NCI-H82 treated with DMSO at 0.1 percent for 48 hours (cell line): ENCODE measurements around the gene RARS2.
"Not testable (repeated sequence)": the region's sequence is repeated elsewhere in the genome, so short reads cannot be mapped to it uniquely, and the experiment has no call there.

Source experiments
- DNase-seq: peaks from one replicate; lab custom pipeline; 2025; ENCODE audit not compliant: unreplicated experiment; lab: John Stamatoyannopoulos, UW

RARS2 gene

DNA sequence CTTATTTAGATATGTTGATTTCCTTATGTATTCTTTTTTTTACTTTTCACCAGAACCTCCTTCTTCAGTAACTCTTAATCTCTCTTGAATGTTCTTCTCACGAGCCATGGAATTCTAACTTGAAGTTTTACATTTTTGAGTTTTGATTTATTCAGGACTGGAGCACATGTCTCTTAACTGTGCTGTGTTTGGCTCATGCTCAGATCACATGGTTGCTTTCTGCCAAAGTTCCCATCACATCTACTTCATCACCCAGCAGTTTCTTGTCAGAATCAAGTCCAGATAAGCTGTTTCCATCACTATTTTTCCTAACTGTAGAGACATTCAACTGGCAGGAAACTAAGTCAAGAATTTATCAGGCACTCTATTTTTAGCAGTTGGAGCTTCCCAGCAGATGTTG, 85.3 kb downstream of the RARS2 start:
- no peak for DNase-seq

DNA sequence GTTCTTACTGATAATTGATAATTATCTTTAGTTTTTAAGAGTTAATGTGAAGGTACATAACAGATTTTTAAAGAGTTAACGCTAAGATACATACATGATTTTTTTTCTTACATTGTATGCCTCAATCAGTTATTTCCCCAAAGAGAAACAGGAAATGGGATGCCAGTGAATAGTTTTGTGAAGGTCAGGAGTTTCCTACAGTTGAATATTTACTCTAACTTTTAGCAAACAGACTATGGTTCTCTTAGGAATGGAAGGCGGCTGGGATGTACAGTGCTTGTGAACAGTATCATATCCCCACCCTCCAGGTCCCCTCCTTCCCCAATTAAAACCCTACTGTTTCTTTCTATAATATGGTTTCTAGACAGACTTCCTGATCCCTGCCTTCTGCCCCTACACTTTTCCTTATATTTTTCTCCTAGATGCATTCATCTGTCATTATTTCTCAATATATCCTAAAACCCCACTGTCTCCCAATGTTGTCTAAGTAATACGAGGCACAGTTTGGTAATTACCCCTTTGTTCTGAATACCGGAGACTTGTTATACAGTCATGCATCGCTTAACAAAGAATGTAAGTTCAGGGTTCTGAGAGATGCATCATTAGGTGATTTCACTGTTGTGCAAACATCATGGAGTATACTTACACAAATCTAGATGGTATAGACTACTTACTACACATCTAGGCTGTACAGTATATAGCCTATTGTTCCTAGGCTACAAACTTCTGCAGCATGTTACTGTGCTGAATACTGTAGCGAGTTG, 87.8 kb downstream of the RARS2 start:
- no peak for DNase-seq

DNA sequence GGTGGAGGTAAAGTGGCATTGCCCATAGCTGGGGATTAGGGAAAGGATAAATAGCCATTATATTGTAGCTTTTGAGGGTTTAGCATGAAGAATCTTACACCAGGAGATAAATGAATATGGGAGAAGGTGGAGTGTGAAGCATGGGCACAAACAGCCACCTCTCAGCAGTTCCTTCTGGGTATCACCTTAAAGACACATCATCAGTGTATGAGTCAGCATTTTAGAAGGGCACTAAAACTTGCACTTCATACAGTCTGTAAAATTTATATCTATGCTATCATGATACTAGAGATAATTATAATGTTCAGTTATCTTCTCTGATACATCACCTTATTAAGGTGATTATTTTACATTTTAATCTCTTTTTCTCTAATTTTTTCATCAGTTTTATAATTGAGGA, 91.7 kb downstream of the RARS2 start:
- DNase-seq, result no peak

DNA sequence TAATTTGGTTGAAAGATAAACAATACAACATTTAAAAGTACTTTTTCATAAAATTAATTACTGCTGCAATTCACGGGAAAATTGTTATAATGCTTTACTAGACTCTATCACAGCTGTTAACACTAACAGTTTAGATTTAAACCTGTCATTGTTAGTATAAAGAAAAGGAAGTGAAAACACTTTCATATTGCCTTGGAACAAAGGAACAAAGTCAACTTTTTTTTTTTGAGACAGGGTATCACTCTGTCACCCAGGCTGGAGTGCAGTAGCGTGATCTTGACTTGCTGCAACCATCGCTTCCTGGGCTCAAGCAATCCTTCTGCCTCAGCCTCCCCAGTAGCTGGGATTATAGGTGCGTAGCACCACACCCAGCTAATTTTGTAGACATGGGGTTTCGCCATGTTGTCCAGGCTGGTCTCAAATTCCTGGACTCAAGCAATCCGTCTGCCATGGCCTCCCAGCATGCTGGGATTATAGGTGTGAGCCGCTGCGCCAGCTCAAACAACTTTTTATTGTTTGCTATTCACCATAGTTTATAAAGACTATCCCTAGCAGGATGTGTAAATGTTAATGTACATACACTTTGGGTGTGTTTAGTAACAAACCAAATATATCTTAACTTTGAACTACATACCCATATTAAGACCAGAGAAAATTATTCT, 94.9 kb downstream of the RARS2 start:
- no peak for DNase-seq

DNA sequence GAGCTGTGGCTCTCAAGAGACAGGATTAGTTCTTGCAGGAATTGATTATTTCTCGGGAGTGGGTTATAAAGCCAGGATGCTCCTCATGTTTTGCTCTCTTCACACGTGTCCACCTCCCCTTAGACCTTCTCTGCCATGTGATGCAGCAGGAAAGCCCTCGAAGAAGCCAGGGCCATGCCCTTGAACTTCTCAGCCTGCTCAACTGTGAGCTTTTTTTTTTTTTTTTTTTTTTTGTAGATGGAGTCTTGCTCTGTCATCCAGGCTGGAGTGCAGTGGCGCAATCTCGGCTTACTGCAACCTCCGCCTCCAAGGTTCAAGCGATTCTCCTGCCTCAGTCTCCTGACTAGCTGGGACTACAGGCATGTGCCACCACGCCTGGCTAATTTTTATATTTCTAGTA, 100.5 kb downstream of the RARS2 start:
- not testable (repeated sequence) for DNase-seq

DNA sequence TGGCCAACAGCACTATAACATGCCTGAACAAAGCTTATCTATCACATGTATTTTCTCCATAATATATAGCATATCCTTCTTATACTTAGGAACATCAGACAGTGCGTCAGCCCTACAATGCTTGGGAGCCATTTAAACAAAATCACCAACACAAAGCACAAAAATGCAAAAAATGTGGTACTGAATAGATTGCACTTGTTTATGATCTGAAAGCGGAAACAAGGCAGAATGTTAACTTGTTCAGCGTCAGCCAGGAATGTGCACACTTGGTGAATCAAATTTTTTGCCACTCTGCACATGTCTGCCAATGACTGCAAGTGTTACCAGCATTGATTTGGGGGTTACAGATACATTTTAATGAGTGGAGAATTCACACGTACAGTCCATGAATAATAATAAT, 102.2 kb downstream of the RARS2 start:
- no peak for DNase-seq

DNA sequence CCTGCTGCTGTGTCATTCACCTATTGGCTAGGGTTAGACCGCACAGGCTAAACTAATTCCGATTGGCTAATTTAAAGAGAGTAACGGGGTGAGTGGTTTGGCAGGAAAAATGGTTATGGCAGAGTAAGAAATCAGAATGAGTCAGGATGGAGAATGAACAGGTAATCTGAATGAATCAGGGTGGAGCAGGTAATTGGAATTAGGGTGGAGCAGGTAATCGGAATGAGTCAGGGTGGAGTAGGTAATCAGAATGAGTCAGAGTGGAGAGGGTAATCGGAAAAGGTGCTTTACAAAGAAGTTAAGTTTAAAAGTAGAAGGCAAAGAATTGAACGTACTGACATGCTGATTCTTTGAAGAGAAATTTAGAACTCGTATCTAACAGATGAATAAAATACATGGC, 105.3 kb downstream of the RARS2 start:
- no peak for DNase-seq

DNA sequence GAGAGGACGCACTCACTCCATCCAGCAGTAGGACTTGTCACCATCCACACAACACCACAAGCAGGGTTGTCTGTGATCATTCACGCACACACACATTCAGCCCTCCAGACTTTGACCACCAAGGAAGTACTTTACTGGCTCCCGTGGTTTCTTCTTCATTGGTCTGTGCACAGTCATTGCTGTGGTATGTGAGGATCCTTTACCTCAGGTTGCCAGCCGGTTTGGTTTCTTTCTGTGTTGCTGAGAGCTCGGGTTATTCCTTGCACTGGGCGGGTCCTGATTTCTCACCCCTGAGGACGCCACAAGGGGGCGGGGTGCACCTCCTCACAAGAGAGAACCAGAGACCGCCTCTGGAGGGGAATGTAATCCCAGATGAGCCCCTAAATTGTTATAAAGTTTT, 105.9 kb downstream of the RARS2 start:
- DNase-seq, result no peak

DNA sequence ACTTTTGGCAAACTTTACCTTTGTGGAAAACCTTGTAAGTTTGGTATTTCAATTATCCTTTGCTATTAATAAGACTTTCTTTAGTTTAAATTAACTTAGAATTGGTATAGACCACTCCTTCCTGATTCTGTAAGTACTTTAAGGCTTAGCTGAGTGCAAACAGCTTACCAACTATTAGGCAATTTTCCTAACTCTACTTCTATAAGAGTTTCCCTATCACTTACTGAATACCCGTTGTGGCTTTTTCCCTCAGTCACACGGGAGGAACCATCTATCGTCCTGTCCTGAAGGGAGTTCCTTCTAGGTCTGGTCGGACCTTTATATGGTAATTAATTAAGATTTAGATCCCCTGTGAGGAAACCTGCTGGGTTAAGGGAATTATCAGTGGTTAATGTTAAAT, 107.4 kb downstream of the RARS2 start:
- no peak for DNase-seq

DNA sequence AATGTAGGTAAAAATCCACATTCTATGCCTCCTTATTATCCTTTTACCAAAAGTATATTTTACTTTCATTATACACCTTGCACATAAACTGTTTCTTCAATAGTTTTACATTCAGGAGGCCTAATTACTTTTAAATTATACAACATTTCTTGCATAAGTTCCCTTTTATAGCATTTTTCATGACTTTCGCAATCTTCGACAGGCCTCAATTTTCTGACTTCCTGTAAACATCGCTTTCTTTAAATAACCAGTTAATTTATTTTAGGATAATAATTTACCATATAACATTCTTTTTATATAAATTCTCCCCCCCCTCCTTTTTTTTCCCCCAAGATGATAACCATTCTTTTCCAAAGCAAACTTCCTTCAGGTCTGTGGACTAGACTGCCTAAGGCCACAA, 107.9 kb downstream of the RARS2 start:
- no peak for DNase-seq

DNA sequence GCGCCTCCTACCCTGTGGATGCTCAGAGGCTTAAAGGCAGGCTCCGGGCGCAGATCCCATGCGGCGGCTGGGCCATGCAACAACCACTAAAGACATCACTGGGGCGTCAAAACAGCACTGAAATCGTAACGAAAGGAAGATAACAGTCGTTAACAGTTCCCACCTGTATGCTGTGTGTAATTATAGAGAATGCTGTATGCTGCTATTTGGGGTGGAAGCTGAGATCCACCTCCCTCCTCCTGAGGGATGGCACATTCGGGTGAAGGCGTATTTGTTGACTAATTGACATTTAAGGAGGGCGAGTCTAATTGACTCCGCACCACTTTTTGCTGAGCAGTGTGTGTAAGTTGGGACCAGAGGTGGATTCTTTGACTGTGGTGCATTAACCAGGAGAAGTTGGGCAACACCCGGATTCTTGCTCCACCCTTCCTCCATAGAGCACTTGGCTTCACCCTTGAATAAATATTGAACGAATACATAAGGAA, 116.3 kb downstream of the RARS2 start:
- no peak for DNase-seq

DNA sequence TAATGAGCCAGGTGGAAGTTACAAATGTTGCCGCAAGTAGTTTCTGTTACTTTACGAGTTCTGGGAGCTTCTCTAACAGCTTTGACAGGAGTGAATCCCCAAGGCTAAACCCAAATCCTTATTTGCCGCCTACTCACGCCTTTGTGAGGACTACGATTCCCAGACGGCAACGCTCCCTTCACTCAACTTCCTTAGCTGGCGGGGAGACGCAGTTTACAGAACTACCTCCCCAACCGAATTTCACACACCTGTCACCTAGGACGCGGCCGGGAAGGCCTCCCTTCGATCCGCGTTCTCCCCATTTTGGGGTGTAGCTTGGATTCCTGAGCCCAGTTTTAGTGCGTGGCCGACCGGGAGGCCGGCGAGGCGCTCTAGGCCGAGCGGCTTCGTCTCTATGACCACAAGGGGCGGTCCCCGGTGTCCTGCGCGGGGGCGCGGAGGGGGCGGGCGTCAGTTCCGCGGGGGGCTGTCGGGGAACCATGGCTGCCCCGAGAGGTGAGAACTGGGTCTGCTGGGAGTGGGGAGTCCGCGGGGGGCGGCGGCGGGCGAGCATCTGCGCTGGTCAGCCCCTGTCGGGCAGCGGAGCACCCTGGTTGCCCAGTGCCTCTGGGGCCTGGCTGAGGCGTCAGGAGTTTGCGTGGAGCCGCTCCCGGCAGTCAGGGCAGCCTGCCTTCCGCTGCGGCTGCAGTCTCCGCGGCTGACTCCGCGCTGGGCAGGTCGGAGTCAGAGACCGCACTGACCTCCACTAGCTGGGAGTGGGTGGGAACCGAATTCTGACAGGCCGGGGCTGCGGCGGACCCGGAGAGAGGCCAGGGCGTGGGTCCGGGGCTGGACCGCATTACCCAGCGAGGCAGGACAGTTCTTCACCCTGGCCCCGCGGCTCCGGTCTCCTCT, 117.0 kb downstream of the RARS2 start, which contains the start of gene SLC35A1:
Gene SLC35A1 (plus strand): TSS at position 450 of the 894 bp plus-strand sequence. CDS start 30 bp downstream, at position 480.
- DNase-seq, result peak; percentile 68

DNA sequence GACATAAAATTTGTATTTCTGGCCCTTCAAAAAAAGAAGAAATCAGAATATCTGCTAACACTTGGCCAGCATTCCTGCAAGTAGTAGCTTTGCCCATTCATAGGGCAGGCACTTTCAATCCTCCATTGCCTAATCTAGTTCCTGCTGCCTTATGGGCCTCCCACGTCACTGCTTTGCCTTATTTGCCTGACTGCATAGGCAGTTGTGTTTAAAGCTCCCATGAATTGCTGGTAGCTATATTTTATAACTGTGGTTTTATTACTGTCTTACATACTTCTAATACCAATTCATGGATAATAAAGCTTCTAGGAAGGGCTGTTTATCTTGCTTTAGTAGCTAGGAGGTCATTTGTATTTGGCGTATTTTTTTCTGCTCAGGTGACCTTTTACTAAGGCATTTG, 124.7 kb downstream of the RARS2 start:
- DNase-seq, result no peak
